ENCODE results near the gene PYGM. TPM values are rescaled to one million over a fixed set of nuclear protein-coding genes. Genes with fewer than 3 reads are reported as not detected.

PYGM gene
- total and polyA plus RNA-seq, 2 of the 13 experiments (the other 11 are each of a cell fraction or from before 2014, with no cell fraction given), result 0.11 to 0.12 TPM

GRCh38 chr11:64742889-64743590 lies 16.7 kb downstream of the PYGM start (continued):
- no peak for TF ChIP-seq HINFP (CRISPR knock-in tag; IDR thresholded peaks at IDR 0.05; ENCODE audit: low read depth)
- no peak for TF ChIP-seq HOXA5 (CRISPR knock-in tag; IDR thresholded peaks at IDR 0.05)
- no peak for TF ChIP-seq ZNF383 (CRISPR knock-in tag; IDR thresholded peaks at IDR 0.05; ENCODE audit: borderline replicate concordance)
- no peak for TF ChIP-seq ZSCAN31 (CRISPR knock-in tag; IDR thresholded peaks at IDR 0.05; ENCODE audit: low read depth)
- peak; percentile 57; the same call in 1 of the 2 replicates for TF ChIP-seq ZNF556 (CRISPR knock-in tag; IDR thresholded peaks at IDR 0.05; ENCODE audit: borderline replicate concordance)
- no peak for TF ChIP-seq PAWR (CRISPR knock-in tag; IDR thresholded peaks at IDR 0.05; ENCODE audit: borderline replicate concordance)
- no peak for TF ChIP-seq HDAC2 (CRISPR knock-in tag; IDR thresholded peaks at IDR 0.05)
- TF ChIP-seq UBTF (CRISPR knock-in tag; IDR thresholded peaks at IDR 0.05), result no peak
- no peak for TF ChIP-seq ZNF451 (CRISPR knock-in tag; IDR thresholded peaks at IDR 0.05)
- no peak for TF ChIP-seq HBP1 (CRISPR knock-in tag; IDR thresholded peaks at IDR 0.05; ENCODE audit: low read depth)
- TF ChIP-seq RXRB (CRISPR knock-in tag; IDR thresholded peaks at IDR 0.05; ENCODE audit: borderline replicate concordance), result no peak
- TF ChIP-seq CERS6 (CRISPR knock-in tag; IDR thresholded peaks at IDR 0.05), result no peak
- TF ChIP-seq GLI4 (CRISPR knock-in tag; IDR thresholded peaks at IDR 0.05; ENCODE audit: borderline replicate concordance), result no peak
- TF ChIP-seq SMARCE1 (IDR thresholded peaks at IDR 0.05; ENCODE audit: borderline replicate concordance), result no peak
- no peak for TF ChIP-seq ZNF441 (CRISPR knock-in tag; IDR thresholded peaks at IDR 0.05; ENCODE audit: borderline replicate concordance)
- TF ChIP-seq PLSCR1 (CRISPR knock-in tag; IDR thresholded peaks at IDR 0.05; ENCODE audit: borderline replicate concordance), result no peak
- no peak for TF ChIP-seq ZBTB1 (CRISPR knock-in tag; IDR thresholded peaks at IDR 0.05; ENCODE audit: borderline replicate concordance)
- no peak for TF ChIP-seq MTERF4 (CRISPR knock-in tag; IDR thresholded peaks at IDR 0.05)
- TF ChIP-seq TCF7L2 (IDR thresholded peaks at IDR 0.05; ENCODE audit: low read depth, low read length), result no peak
- no peak for TF ChIP-seq YEATS2 (CRISPR knock-in tag; IDR thresholded peaks at IDR 0.05; ENCODE audit: borderline replicate concordance)
- TF ChIP-seq ZNF251 (CRISPR knock-in tag; IDR thresholded peaks at IDR 0.05), result no peak

Measured in HepG2 (cell line).